Heart left ventricle (tissue), 13 donors: ENCODE measurements around the gene HIGD1C.

Source experiments
- CTCF ChIP-seq, 12 donors: fragments of 200-600 bp; sonication (generic) in 4 of 12; IDR thresholded peaks; one replicate each; pipeline versions ENCODE4 v1.5.0 to v1.8.0; 2018 to 2022; ENCODE audit warnings: antibody characterized with exemption in 12 of 12, mild to moderate bottlenecking in 5 of 12
- POLR2A ChIP-seq, 2 donors: fragments of 450-650 bp; IDR thresholded peaks; one replicate each; pipeline ENCODE4 v1.6.1; 2017; ENCODE audit warnings: antibody characterized with exemption in 2 of 2, mild to moderate bottlenecking in 2 of 2, moderate library complexity in 2 of 2
- donor health status: ischemic (EF 13 %, LVEDD 7.1; RV severe dilation, severe dysfunction).
- donor health status: DM: no; HTN: yes; CAD: no.
- donor health status: DM: no; HTN: no; CAD: no.
- donor health status: ischemic (EF 25% LVEDD 6.9; RV normal size, moderate dysfunction).
- donor health status: ischemic (EF 25% LVEDD 5.7; RV mildly dilated, moderate dysfunction).
- donor health status: ischemic (EF 35%, LVEDD 5.7; RV mildly dilated, moderate dysfunction).
- donor health status: nonischemic (EF 11% LVEDD 7.7; RV severe dilation, severe dysfunction).
- donor health status: DM: yes; HTN: yes; CAD: no.
- donor health status: PGD.
- donor health status: ischemic (EF 29% LVEDD 5.4; RV normal size, mild dysfunction).
- donor health status: nonischemic (EF 23%, LVEDD 6.1; RV moderate dilation, normal function).

DNA sequence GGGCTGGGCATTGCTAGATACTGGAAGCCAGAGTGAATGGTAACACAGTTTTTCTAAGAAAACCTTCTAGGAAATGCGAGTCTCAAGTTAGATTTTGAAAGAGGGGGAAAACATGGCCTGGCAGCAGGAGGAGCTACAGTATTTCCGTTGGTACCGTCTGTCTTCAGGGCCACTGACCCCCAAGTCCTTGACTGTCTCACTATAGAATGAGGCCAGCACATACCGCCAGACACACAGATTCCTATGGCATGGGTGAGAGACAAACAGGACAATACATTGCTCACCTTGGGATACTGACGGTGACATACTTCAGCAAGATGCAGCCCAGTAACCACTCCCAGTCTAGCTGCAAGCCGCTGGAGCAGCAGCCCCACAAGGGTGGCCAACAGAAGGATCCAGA, 52.2 kb downstream of the HIGD1C start:
- TF ChIP-seq POLR2A (IDR thresholded peaks at IDR 0.05): no peak
- TF ChIP-seq CTCF (IDR thresholded peaks at IDR 0.05): no peak
